NCI-H2029 treated with DMSO at 0.1 percent for 48 hours (cell line): Measurements from ENCODE around the gene DPM3.

ENCODE experiments used
- DNase-seq: peaks from one replicate; lab custom pipeline; 2025; lab: John Stamatoyannopoulos, UW

Gene DPM3

DNA sequence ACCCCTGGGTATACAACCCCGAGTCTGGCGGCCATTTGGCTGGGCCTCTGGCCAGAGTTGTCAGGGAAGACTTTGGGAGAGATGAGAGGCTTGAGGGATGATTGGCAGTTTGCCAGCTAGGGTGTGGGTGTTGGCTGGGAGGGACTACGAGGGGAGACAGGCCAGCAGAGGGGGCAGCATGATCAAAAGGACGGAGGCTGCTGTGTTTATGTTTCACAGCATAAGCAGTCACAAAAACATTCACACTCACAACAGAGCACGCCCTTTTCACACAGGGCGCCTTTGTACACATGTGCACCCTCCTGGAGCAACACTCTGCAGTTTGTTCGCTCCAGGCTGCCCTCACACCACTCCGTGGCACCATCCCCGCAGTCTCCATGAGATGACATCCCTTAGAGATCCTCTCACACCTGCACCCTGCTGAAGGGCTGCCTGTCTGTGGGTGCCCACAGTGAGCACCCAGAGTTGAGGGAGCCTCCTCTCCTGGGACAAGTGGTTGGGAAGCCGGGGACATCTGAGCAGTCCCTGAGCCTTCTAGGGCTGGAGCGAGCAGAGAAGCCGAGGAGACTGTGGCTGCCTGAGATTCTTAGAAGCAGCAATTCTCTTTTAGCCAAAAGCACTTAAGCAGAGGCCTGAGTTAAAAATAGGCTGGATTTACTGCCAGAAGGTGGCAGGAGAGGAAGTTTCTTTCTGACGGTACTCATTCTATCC, 46.3 kb downstream of the DPM3 start:
- no peak for DNase-seq

DNA sequence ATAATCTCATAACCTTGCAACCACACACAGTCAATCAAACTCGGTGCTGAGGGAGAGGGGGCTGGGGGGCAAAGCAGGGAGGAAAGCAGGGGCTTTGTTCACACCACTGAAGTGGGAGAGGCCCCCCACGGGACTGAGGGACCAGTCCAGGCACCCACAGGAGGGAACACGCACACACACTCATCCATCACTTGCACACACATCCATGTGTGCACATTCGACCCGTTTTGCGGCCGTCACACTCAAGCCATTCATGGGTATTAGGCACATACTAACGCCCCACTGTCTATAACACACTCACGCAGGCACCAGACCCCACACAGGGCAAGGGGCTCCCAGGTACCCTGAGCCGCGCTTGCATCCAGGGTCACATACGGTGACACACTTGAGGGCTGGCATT, 47.7 kb downstream of the DPM3 start:
- no peak for DNase-seq

DNA sequence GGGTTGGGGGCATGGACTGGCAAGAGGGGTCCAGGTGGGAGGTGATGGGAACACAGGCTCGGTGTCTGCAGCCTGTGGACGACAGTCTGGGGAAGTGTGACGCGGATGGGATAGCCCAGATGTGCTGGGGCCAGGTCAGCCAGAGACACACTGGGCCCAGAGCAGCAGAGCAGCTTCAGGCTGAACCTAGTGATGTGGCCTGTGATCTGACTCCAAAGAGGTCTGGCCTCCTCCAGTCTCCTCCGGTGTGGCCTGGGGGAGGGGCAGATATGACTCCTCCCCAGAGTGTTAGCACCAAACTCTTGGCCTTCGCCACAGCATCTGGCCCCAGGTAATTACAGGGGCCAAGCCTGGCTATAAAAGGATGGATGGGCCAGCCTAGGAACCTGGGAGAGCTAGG, 48.2 kb downstream of the DPM3 start:
- DNase-seq, result no peak

DNA sequence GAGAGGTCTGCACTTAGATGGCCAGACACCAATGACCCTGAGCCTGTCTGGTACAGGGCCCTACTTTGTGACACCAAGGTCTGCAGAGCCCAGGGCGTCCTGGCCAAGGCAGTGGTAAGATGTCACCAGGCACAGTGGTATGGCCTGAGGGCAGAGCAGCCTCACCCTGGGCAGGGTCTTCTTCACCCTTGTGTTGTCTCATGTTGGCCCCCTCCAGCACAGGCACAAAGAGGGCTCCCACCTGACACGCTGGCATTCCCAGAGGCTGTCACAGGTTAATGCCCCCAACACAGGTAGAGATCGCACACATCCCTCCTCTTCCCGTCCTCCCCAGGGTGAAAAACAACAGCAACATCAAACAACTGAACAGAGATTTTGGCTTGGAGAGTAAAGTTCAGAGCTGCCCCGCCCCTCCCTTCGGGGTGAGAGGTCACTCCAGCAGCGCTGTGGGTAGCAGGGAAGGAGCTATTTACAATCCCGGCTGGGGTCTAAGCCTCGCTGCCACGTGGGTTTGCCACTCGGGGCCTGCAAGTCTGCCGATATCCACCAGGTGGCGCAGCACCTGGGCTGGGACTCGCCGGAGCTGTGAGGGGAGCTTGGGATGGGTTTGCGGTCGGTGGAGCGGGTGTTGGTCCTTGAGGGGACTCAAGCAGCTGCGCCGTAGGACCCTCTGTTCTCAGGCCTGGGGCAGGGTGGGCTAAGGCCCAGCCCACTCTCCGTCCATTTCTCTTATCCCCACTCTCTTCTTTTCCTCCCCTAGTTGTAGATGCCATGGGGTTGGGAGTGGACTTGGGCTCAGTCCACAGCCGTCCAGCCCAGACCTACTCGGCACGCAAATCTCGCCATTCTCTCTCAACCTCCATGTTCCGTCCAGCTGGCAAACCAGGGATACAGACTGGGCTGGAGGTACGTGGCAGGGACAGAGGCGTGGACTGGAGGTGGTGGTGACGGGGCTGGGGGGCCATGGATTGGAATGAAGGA, 49.0 kb downstream of the DPM3 start:
- DNase-seq, result peak; percentile 42
